Left kidney (tissue), 2 donors: ENCODE results near the gene KCNJ16. TPM values are rescaled to one million over a fixed set of nuclear protein-coding genes. Genes with fewer than 3 reads are reported as not detected.

Source experiments
- DNase-seq: peaks from one replicate; pipeline ENCODE4 v3.0.0-alpha.2; 2013
- polyA plus RNA-seq: library from polyadenylated mRNA; unstranded; fragments of 120-200 nt; gene quantifications from one replicate; pipeline ENCODE4 v1.2.1, GENCODE V29; 2013; ENCODE audit not compliant: insufficient read length

Gene KCNJ16
- polyA plus RNA-seq, 1 donor: 180 TPM

GRCh38 chr17:70127221-70127873 lies 52.3 kb downstream of the KCNJ16 start:
- DNase-seq: no peak

DNA sequence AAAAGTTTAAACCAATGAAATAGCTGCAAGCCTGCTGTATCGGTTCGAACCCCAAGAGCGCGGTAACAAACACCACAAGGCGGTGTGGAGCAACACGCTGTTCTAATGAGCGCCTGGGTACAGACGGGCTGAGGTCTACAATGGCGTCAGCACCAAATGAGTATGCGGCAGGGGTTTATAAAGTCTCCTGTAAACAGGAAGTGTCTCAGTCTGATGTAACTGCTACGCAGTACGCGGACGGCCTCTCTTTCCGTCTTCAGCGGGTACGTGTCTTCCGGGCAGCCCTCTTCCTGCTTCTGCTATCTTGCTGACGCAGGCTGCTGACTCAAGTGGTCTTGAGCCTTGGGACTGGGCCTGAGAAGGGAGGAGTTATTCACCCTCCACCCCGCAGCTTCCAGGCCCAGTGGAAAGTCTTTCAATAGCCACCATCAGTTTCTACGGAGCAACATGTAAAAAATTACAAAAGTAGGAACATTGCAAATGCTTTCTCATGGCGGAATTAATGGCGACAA lies 53.8 kb downstream of the KCNJ16 start:
- no peak for DNase-seq

DNA sequence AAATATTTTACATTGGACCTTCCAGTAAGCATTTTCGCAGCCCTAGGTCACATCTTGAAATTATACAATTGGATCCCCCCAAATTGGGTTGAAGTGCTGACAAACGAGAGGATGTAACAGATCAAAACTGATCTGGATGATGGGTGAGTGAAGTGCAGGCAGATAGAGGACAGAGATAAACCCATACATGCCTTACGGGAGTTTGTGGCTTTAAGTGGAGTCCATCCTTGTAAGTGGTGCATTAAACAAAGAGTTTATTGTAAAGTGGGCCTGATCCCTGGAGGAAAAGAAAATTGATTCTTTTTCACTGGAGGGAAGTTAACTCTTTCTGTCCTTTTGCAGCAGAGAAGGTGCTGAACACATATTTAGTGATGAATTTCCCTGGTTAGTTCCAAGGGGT lies 55.3 kb downstream of the KCNJ16 start:
- no peak for DNase-seq

- DNase-seq: no peak
Observed at GRCh38 chr17:70132505-70132904, 57.5 kb downstream of the KCNJ16 start.

DNA sequence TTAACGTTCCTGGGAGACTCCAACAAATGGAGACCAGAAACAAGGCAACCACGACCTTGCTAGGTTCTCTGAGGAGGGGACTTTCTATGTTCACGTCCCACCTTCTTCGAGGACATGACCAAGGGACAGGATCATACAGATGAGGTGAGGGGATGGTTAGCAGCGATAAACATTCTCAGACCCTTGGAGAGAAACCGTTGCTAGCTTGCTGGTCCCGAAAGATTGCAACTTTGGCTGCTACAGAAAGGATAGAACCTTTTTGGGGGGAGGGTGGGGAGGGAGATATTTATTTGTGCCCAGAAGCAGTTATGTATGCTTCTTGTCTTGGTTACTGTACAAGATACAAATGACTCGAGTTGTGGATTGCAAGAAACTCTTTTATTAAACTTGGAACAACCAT lies 59.0 kb downstream of the KCNJ16 start:
- no peak for DNase-seq

GRCh38 chr17:70134777-70135176 lies 59.8 kb downstream of the KCNJ16 start:
- DNase-seq: no peak

GRCh38 chr17:70136131-70136530 lies 61.1 kb downstream of the KCNJ16 start:
- no peak for DNase-seq

- no peak for DNase-seq
Observed at GRCh38 chr17:70137451-70138230, 62.6 kb downstream of the KCNJ16 start.

GRCh38 chr17:70138291-70138865 lies 63.4 kb downstream of the KCNJ16 start:
- no peak for DNase-seq

DNA sequence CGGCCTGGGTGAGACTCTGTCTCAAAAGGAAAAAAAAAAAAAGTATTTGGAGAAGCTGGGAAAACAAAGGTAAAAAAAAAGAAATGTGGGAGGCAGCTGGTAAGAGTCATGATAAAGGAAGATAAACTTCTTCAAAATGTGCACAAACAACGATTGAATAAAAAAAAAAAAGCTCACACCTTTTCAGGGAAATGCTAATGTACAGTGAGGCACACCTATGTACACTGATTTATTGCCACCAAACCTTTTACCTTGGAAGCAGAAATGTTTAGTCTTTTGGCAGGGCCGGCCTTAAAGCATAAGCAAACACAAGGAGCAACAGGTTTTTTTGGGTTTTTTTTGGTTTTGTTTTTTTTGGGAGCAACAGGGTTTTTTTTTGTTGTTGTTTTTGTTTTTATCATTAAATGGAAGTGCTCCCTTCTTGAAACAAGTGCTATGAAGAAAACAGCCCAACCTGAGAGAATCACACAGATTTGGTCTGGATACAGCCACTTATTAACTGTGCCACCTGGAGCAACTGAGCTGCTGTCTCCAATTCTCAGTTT lies 64.5 kb downstream of the KCNJ16 start:
- DNase-seq: no peak

GRCh38 chr17:70144260-70144846 lies 69.3 kb downstream of the KCNJ16 start:
- peak; percentile 29 for DNase-seq

GRCh38 chr17:70153210-70153609 lies 78.2 kb downstream of the KCNJ16 start:
- DNase-seq: no peak

DNA sequence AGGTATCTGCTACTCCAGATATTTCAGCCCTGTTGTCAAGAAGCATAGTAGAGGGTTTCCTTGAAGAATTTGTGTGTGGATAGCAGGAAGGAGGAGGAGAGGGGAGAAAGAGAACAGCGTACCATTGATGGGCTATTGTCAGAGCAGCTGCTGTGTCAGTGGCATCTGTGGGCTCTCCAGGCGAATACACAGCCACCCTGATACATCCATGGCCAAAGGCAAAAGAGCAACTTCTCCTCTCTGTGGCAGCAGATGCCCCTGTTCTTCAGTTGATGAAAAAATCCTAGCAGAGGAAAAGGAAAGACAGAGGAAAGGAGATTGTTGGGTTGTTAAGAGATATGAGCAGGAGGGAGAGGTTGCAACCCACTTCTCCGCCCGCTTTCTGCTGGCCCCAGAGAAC lies 82.1 kb downstream of the KCNJ16 start:
- DNase-seq: no peak

GRCh38 chr17:70158180-70158579 lies 83.2 kb downstream of the KCNJ16 start:
- DNase-seq: no peak

DNA sequence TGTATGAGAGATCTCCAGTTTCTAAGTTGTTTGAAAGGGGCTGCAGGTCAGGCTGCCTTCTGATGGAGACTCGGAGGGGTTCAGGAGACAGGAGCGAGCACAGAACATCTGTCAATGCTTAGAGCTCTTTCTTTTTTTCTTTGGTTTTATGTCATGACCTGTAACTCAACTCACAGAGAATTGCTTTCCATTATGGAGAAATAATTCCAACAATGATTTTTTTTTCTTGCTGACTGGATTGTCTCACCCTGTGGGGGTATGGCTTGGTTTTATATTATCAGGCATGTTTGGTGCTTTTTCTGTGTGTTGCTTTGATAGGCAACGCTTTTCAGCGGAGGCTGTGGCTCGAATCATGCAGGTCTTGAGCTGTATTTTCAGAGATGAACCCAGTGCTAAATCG lies 83.6 kb downstream of the KCNJ16 start:
- no peak for DNase-seq

DNA sequence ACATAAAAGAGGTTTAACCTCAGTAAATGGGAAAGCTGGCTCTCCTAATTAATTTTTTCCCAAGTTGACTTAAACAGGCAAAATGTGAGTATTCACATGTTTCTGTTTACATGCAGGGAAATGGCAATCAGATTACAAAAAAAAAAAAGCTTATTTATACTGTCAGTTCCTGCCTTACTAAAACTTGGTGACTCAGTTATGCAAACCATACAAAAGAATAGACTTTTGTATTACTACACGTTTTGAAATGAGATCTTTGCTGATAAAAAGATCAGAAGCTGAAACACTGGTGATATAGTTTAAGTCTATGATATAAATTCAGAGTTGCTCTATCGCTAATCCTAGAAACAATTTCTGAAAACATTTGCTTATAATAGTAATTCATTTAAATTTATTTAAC lies 85.0 kb downstream of the KCNJ16 start:
- DNase-seq: no peak

DNA sequence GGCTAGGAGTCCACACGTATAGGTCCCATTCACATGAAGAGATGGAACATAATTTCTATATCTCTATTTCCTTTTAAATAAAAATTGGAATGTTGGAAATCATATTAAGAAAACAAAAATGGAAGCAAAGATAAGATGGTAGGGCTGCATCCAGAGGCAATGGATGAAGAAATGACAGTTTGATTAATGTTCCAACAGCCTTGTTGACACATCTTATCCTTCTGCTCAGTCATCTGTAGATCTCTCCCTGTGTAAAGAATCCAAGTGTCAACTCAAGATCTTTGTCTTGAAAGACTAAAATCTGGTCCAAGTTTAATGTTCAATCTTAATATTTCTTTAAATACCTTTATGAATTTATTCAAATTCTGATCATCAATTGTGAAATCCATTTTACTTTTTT lies 86.5 kb downstream of the KCNJ16 start:
- DNase-seq: no peak

DNA sequence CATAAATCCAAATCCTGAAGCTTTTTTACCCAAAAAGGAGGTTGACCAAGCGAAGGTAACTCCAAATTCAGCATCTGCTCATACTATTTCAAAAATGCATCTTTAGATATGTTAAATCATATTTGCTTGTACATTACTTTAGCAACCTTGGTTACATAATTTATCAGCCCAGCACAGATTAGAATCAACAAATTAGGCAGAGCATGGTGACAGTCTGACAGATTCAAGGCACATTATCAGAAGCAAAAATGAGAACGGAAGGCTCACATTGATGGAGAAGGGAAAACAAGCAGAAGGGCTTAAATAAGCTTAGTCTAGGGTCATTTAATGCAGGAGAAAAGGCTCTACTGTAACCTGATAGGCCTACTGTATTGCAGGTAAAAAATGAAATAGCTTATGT lies 90.4 kb downstream of the KCNJ16 start:
- DNase-seq: no peak

DNA sequence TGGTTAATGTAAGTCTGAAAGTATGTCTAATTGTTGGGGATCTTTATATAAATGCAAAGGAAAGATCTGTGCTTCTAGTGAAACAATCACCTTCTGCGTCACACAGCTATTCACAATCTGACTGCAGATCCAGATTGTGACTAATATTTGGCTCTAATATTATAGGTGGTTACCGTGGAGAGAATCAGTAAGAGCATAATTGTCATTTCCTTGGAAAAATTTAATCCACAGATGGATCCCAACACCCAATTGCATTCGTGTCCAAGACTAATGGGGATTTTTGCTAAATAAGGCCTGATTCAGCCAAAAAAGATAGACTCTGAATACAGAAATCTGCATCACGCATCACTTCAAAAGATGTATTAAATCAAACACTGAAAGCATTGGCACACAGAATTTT lies 91.6 kb downstream of the KCNJ16 start:
- no peak for DNase-seq

DNA sequence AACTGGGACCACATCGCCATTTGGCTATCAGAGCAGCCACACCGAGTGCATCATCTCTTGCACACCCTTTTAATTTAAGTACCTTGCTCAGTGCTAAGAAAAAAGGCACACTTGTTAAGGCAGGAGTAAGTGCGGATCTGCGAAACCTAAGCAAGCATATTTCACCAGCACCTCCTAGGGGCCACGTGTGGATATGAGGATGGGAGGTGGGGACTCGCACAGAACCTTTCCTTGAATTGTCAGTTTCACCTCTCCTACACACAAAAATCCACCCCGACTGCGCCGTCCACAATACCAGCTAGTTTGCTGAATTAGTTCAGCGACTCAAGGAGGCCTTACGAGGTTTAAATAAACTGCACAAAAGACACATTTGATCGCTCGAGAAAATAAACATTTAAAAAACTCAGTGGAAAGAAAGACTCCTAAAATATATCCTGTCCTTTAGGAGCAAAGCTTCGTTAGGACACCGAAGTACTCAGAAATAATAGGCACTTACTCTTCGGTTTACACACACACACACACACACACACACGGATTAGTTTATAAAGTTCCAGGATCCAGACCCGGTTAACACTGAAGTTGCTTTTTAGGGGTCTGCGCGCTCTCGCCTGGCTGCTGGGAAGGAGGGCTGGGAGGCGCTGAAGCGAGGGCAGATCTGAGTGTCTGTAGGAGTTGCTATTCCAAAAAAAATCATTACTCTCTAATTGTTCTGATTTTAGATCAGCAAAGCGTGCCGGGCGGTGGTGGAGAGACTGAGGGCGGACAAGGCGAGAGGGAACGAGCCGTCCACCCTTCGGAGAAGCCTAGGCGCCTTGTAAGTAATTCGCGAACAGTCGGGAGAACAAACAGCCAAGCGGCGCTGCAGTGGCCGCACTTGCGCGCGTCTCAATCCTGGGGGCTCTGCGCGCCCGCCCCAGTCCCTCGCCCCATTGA lies 93.3 kb downstream of the KCNJ16 start:
- peak; percentile 72 for DNase-seq

GRCh38 chr17:70168977-70169708 lies 94.1 kb downstream of the KCNJ16 start, which contains the start of gene KCNJ2:
TSS of gene KCNJ2 (plus strand) at chr17:70169532. CDS start at chr17:70175040, 5,508 bp downstream.
- peak; percentile 85 for DNase-seq
